Activated CD8-positive, alpha-beta T cell treated with anti-CD3 and anti-CD28 coated beads for 36 hours (primary cell): ENCODE results near the gene ADCY7. TPM values are rescaled to one million over a fixed set of nuclear protein-coding genes. Genes with fewer than 3 reads are reported as not detected.
A peak's percentile ranks its signal among the peaks of the same experiment; 100 is the strongest.

ENCODE experiments used
- ATAC-seq: fragments of 200-7000 bp; cut with Tn5 transposase; one replicate; pipeline ENCODE4 v1.10.0; 2021; ENCODE audit warnings: mild to moderate bottlenecking, moderate library complexity
- CTCF ChIA-PET: fragments of 350-600 bp; sonication (Branson Sonifier 250); formaldehyde crosslinking; loops from one replicate; lab custom pipeline; 2021; ENCODE audit warnings: antibody characterized with exemption; lab: Charles Lee
- POLR2A ChIA-PET: fragments of 350-600 bp; sonication (Branson Sonifier 250); formaldehyde crosslinking; loops from one replicate; lab custom pipeline; 2021; ENCODE audit warnings: antibody characterized with exemption; lab: Charles Lee
- DNase-seq: peaks from one replicate; pipeline ENCODE4 v3.0.0-alpha.2; 2020
- H3K27ac Mint-ChIP-seq: one replicate; pipeline ENCODE4 v1.8.0; 2021; ENCODE audit warnings: mild to moderate bottlenecking, mixed read lengths
- H3K27me3 Mint-ChIP-seq: one replicate; pipeline ENCODE4 v1.8.0; 2021; ENCODE audit warnings: mixed read lengths
- H3K36me3 Mint-ChIP-seq: one replicate; pipeline ENCODE4 v1.8.0; 2021; ENCODE audit warnings: low read depth, mixed read lengths
- H3K4me1 Mint-ChIP-seq: one replicate; pipeline ENCODE4 v1.8.0; 2021; ENCODE audit warnings: low read depth, mixed read lengths
- H3K4me3 Mint-ChIP-seq: one replicate; pipeline ENCODE4 v1.8.0; 2021; ENCODE audit warnings: mild to moderate bottlenecking, moderate library complexity, mixed read lengths
- H3K9me3 Mint-ChIP-seq: one replicate; pipeline ENCODE4 v1.8.0; 2021; ENCODE audit warnings: mixed read lengths
- intact Hi-C: fragments of 100-400 bp; cut with micrococcal nuclease; formaldehyde crosslinking; loops from one replicate; pipeline ENCODE4 v1.10.0; 2022
- total RNA-seq, 2 experiments: library from RNA; stranded (reverse); gene quantifications; one replicate each; pipeline ENCODE4 v1.2.3, GENCODE V29; 2021
- TF ChIP-seq, protein P1 (sequence below): fragments of 200-600 bp; IDR thresholded peaks from one replicate; pipeline ENCODE4 v1.8.0; 2022; ENCODE audit warnings: antibody characterized with exemption, mild to moderate bottlenecking

The ADCY7 gene
- total RNA-seq, 2 experiments from 2014 or later, result 89.9 to 92.1 TPM

DNA sequence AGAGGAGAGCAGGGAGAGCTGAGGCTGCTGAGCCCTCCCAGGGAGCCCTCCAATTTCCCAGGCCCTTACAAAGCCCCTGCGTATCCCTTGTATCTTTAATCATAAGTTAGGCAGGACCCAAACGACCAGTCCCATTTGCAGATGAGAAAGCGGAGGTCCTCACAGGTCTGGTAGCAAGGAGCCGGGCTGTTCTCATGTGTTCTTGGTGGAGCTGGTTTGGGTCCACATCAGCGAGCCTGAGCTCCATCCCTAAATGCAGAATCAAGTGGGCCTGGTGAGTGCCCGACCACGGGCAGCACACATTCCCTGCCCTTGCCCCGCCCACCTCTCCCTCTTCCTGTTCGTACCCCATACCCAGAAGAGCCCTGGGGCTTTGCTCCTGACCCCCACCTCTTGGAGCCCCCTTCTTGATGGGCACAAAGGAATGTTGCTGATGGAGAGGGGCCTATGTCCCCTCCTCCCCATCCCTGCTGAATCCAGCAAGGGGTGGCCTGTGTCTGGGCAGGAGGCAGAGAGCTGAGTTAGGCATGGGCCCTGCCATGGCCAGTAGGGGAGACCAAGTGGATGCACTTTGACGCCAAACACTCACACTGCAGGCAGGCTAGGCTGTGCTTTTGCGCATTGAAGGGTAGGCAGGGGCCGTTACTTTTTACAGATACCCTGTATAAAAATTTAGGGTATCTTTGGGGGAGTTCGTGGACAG lies 18.3 kb upstream of the ADCY7 start:
- H3K4me1 Mint-ChIP-seq, result peaks cover 17% of the 10 kb centered on the region
- TF ChIP-seq, protein P1, sequence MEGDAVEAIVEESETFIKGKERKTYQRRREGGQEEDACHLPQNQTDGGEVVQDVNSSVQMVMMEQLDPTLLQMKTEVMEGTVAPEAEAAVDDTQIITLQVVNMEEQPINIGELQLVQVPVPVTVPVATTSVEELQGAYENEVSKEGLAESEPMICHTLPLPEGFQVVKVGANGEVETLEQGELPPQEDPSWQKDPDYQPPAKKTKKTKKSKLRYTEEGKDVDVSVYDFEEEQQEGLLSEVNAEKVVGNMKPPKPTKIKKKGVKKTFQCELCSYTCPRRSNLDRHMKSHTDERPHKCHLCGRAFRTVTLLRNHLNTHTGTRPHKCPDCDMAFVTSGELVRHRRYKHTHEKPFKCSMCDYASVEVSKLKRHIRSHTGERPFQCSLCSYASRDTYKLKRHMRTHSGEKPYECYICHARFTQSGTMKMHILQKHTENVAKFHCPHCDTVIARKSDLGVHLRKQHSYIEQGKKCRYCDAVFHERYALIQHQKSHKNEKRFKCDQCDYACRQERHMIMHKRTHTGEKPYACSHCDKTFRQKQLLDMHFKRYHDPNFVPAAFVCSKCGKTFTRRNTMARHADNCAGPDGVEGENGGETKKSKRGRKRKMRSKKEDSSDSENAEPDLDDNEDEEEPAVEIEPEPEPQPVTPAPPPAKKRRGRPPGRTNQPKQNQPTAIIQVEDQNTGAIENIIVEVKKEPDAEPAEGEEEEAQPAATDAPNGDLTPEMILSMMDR, result no peak
- ChIA-PET POLR2A (interaction anchor here (0.6 to 1.3 kb wide), 4 partner anchors 10 to 31 kb away, joined by 3 read pairs; no protein-coding TSS in a partner anchor), CTCF (interaction anchor here (0.9 to 1.3 kb wide), 2 partner anchors 38 to 79 kb away, joined by 3 read pairs; no protein-coding TSS in a partner anchor)
- peak overlapping the region; percentile 37 for H3K4me3 Mint-ChIP-seq
- DNase-seq, result no peak
- no peaks in the 10 kb centered on the region for H3K27me3 Mint-ChIP-seq
- intact Hi-C loops, result no loop called here
- ATAC-seq, result no peak
- H3K36me3 Mint-ChIP-seq, result no peaks in the 10 kb centered on the region
- H3K27ac Mint-ChIP-seq, result no peak overlapping the region
- no peaks in the 10 kb centered on the region for H3K9me3 Mint-ChIP-seq

DNA sequence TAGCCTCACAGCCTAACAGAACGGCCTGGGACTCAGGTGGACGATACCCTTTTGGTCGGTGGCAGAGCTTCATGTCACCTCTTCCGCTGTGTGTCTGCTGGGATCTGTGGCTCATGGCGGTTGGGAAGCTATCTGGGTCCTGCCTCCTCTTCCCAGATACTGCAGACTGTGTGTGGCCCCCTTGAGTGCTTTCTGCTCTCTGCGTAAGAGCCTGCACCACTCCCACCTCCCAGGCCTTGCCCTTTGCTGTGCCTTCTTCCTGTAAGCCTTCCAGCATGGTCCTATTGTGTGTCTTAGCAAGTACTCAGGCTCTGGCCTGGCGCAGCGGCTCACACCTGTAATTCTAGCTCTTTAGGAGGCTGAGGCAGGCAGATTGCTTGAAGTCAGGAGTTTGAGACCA lies 17.5 kb upstream of the ADCY7 start:
- Mint-ChIP-seq H3K4me1 (peaks cover 17% of the 10 kb centered on the region), H3K4me3 (no peak overlapping the region), H3K27ac (no peak overlapping the region), H3K27me3 (no peaks in the 10 kb centered on the region), H3K36me3 (no peaks in the 10 kb centered on the region), H3K9me3 (no peaks in the 10 kb centered on the region)
- DNase-seq (no peak), ATAC-seq (no peak)
- ChIA-PET POLR2A (interaction anchor here (0.6 to 0.9 kb wide), 2 partner anchors 9 to 30 kb away, joined by 3 read pairs; no protein-coding TSS in a partner anchor), CTCF (interaction anchor here (1.9 kb wide), 1 partner anchor 106 kb away, joined by 4 read pairs; no protein-coding TSS in a partner anchor)
- intact Hi-C loops, result no loop called here
- TF ChIP-seq, protein P1, result no peak

- no peaks in the 10 kb centered on the region for H3K27me3 Mint-ChIP-seq
- POLR2A ChIA-PET, result interaction anchor here (0.6 to 2.0 kb wide), 4 partner anchors 8 to 130 kb away, joined by 3 to 9 read pairs (median 3); no protein-coding TSS in a partner anchor
- H3K4me1 Mint-ChIP-seq, result peaks cover 9% of the 10 kb centered on the region
- DNase-seq (no peak), ATAC-seq (peak; percentile 39)
- intact Hi-C loops, result no loop called here
- H3K4me3 Mint-ChIP-seq, result no peak overlapping the region
- H3K9me3 Mint-ChIP-seq, result no peaks in the 10 kb centered on the region
- CTCF ChIA-PET, result interaction anchor here (2.0 to 2.4 kb wide), 3 partner anchors 41 to 103 kb away, joined by 7 to 8 read pairs (median 7); no protein-coding TSS in a partner anchor
- H3K27ac Mint-ChIP-seq, result no peak overlapping the region
- TF ChIP-seq, protein P1, result no peak
- no peaks in the 10 kb centered on the region for H3K36me3 Mint-ChIP-seq
Observed at GRCh38 chr16:50251375-50252081, 14.8 kb upstream of the ADCY7 start.

- DNase-seq (no peak), ATAC-seq (no peak)
- ChIA-PET POLR2A (interaction anchor here (0.9 to 2.0 kb wide), 2 partner anchors 21 to 27 kb away, joined by 3 to 9 read pairs; no protein-coding TSS in a partner anchor), CTCF (interaction anchor here (0.8 to 2.4 kb wide), 4 partner anchors 23 to 103 kb away, joined by 4 to 8 read pairs (median 7); no protein-coding TSS in a partner anchor)
- H3K27ac Mint-ChIP-seq, result no peak overlapping the region
- H3K4me1 Mint-ChIP-seq, result peaks cover 4% of the 10 kb centered on the region
- TF ChIP-seq, protein P1, result no peak
- H3K4me3 Mint-ChIP-seq, result no peak overlapping the region
- H3K9me3 Mint-ChIP-seq, result no peaks in the 10 kb centered on the region
- intact Hi-C loops, result no loop called here
- H3K27me3 Mint-ChIP-seq, result no peaks in the 10 kb centered on the region
- no peaks in the 10 kb centered on the region for H3K36me3 Mint-ChIP-seq
Observed at GRCh38 chr16:50252082-50252611, 14.2 kb upstream of the ADCY7 start.
